ENCODE results near the gene FCAMR.

Gene FCAMR, protein sequence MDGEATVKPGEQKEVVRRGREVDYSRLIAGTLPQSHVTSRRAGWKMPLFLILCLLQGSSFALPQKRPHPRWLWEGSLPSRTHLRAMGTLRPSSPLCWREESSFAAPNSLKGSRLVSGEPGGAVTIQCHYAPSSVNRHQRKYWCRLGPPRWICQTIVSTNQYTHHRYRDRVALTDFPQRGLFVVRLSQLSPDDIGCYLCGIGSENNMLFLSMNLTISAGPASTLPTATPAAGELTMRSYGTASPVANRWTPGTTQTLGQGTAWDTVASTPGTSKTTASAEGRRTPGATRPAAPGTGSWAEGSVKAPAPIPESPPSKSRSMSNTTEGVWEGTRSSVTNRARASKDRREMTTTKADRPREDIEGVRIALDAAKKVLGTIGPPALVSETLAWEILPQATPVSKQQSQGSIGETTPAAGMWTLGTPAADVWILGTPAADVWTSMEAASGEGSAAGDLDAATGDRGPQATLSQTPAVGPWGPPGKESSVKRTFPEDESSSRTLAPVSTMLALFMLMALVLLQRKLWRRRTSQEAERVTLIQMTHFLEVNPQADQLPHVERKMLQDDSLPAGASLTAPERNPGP

DNA sequence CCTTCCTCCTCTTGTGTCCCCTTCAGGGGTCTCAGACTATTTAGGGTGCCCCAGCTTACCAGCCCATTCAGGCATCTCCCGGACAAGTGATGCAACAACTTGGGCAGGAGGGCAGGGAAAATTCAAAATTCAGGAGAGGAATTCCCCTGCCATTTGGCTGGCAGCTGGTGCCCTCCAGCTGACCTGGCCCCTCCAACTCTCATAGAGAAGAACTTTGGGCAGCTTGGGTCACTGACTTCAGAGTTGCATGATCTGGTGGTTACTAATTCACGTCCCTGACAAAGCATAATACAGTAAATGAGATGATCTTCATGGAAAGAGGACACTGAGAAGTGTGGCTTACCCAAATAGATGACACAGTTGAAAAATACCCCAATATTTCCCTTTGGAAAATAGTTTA is at the start of gene FCAMR:
Gene FCAMR (minus strand): TSS at position 15 of the 400 bp plus-strand sequence. CDS start 335 bp downstream, outside the sequence.
- DNase-seq (ENCODE audit: low spot score): no peak

DNA sequence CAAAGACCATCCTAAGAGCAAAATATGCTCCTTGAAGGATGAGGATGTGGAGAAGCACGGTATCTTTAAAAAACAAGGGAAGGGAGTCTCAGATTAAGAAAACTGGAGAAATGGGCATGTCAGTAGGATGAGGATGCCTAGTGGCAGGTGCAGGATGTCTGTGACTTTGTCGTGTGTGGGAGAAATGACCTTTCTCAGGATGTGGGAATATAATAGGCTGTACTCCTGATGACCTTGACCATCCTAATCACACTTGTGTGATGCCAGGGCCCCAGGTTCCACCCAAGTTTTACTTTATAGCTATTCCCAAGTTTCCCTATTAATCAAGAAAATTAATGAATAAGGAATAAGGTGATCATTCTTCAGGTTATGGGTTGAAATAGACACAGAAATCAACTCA is 49.4 kb upstream of the FCAMR start:
- no peak for DNase-seq (ENCODE audit: low spot score)

DNA sequence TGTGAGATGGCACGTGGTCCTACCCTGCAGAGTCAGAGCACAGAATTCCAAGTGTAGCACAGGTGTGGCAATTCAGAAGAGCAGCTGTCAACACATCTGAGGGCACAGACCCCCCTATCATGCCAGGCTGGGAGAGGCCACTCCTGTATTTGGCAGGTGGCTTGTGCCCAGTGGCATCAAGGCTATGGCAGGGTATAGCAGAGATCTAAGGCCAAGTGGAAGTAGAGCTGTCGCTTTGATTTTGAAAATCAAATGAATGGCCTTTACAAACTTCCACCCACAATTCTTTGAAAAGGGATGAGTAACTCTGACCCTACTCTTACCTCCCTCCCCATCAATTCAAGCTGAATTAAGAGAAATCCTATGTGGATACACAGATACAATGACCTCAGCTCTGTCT is 48.9 kb upstream of the FCAMR start:
- no peak for DNase-seq (ENCODE audit: low spot score)

DNA sequence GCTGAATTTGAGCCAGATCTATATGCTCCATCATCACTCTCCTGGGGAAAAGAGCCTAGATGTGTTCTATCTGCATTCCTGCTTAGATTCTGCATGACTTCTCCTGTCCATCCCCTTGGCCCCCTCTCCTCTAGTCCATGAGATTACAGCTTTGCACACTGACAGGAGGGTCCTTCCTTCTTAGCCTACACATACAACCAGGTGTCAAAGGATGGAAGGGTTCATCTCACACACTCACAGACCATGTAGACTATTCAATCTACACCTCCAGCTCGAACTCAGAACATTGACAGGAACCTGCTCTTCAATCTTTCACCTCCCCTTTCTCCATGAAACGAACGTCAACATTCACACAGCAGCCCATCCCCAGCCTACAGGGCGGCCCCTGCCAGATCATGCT is 48.4 kb upstream of the FCAMR start:
- no peak for DNase-seq (ENCODE audit: low spot score)

DNA sequence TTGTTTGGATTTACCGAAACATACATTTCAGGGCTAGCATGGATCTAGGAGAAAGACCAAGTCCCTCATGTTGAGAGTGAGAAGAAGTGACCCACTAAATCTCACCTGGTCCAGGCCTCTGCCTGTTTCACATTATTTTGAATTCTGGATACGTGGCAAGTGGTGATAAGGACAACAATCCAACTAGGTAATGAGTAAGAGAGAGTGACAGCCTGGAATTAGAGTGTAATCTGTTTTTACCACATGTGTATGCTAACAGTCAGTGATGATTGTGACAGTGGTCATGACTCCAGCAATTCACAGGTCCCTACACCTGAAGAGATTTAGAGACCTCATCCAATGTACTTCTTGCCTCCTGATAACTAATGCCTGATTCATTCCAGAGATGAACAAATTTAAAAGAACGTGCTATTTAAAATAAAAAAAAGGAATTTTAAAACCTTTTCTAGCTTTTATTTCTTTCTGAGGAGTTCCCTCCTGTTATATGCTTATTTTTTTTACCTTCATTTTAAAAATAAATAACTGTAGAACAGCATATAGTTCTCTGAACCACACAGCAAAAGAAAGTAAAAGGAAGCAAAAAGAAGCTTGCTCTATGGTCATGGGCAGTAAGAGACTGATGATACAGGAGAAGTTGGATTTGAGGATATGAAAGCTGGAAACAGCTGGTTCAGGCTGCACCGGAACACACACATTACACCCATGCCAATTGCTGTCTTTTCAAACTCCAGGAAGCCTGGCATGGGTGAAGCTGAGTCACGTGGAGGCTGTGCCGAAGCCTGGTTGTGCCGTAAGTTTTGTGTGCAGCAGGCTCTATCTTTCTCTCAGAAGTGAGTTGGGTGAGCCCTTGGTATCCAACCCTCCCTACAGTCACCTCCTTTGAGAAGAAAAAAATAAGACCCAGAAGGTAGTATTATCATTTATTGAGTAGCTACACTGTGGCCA is 47.6 kb upstream of the FCAMR start:
- DNase-seq (ENCODE audit: low spot score): peak; percentile 51

DNA sequence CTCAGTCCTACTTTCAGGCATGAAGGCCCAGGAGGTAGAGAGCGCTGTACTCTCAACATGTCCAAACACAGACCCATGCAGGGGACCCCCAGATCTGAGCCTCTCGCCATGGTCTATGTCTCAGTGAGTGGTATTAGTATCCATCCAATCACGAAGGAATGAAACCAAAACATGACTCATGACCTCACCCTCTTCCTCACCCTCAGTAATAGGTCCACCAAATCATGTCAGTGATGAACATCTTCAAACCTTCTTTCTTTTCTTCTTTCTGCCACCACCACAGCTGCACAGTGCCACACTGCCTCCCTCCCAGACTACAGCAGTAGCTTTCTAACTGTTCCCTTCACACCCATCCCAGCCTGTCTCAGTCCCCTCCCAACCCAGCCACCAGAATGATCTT is 45.5 kb upstream of the FCAMR start:
- no peak for DNase-seq (ENCODE audit: low spot score)

DNA sequence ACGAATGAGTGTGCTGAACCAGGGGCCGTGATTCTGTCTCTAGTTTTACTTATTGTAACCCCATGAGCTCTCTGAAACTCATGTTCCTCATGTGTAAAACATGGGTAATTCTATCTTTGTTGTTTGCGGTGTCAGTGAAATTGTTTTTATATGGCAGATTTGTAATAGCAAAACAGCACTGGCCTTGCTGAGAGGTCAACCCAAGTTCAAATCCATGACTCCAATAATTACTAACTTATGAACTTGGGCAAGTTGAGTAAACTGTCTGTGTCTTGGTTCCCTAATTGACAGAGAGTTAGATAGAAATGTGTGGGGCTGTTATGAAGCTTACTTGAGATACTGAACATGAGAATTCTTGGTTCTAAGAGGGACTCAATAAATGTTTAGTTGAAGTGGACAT is 44.5 kb upstream of the FCAMR start:
- no peak for DNase-seq (ENCODE audit: low spot score)

DNA sequence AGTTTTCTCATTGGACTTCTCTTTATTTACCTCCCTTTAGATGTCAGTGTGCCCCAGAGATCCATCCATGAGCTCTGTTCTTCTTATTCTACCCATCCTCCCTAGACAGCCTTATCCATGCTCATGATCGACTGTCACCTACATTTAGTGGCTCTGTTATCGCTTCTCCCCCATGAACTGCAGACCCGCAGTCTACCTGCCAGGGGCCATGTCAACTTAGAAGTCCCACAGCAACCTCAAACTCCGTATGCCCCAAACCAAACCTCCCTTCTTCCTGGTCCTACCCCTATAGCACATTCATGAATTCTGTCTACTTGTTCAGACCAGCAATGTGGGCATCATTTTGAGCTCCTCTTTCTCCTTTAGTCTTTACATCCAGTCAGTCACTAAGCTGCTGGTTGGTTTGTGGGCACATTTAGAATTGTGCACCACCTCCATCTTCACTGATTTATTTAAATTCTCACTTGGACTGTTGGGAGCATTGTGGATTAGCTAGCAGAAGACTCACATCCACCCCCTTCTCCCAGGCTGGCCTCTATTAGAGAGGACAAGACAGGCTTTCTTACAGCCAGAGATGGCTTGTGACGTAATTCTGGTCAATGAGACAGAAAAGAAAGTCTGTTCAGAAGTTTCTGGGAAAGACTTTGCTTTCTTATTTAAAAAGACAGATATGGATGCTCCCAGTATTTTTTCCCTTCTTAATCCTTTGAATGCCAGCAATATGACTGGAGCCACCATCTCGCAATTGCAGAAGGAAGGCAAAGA is 43.2 kb upstream of the FCAMR start:
- no peak for DNase-seq (ENCODE audit: low spot score)

DNA sequence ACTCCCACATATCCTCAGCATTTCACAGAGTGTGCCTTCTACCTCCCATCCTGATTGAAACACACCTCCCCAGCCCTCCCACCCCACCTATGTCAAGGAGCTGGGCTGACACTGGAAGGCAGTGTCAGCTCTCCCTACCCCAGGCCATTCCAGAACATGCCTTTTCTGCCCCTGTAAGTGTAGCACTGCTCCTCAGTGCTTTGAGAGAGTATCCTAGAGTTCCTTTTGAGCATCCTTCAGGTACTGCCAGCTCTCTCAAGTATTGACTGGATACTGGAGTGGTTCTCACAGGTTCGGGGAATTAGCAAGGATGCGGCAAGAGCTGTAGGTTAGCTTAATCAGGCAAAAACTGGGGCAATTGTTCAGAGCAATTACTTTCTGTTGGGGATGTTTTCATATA is 40.5 kb upstream of the FCAMR start:
- DNase-seq (ENCODE audit: low spot score): no peak

DNA sequence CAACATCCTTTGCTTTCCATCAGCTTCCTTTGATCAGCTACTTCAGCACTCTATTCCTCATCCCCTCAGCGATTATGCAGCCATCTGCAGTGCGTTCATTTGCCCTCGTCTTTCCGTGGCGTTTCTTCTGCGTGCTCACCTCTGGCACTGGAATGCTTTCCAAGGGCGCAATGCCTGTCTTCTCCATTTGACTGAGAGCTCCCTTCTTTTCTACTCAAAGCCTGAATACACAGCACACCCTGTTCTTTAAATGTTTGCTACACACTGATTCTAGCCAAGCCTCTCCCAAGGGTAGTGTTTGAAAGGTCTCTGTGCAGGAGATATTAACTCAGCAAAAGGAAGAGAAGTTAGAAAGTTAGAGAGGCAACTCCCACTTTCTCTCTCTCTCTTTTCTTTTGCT is 39.7 kb upstream of the FCAMR start:
- DNase-seq (ENCODE audit: low spot score): no peak

DNA sequence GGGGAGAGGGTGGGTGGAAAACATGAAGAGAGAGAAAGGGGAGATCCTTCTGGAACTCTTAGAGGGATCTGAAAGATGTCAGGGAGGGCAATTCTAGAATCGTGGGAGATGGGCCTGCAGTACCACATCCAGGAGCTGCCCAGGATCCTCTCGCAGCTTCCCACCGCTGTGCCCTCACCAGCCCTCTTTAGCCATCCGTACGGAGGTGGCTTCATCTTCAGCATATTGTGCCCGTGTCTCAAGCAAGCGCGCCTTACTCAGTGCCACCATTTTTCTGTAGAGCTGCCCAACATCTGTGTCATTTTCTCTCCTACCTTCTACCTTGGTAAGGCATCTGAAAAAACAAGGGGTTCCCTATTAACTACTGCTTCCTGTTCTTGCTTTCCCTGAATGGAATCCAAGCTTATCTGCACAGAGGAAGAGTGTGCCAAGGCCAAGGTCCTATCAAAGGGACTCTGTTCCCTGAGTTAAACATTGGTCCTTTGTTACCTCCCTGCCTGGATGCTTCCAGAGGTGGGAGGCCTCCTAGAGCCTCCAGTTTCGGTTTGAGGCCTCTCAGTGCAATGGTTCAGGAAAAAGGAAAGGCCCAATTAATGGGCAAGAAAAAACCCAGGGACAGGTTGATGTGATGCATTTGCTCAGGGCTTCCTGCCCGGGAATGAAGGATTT is 39.1 kb upstream of the FCAMR start:
- no peak for DNase-seq (ENCODE audit: low spot score)

DNA sequence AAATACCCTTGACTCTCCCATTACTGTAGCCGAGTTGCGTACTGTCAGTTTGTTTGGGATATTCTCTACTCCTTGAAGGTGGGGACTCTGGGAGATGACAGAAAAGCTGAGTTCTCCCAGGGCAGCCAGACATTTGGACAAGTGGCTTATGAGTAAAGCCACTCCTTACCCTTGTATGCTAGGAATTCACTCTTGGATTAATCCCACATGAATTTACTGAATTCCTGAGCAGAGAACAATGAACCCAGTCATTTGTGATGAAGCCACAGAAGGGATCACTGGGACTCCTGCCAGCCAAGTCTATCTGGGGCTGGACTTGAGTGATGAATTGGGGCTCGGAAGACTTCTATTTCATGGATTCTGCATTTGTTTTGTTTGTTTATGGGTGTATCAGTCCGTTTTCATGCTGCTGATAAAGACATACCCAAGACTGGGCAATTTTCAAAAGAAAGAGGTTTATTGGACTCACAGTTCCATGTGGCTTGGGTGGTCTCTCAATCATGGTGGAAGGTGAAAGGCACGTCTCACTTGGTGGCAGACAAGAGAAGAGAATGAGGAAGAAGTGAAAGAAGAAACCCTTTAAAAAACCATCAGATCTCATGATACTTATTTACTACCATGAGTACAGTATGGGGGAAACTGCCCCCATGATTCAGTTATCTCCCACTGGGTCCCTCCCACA is 37.2 kb upstream of the FCAMR start:
- DNase-seq (ENCODE audit: low spot score): no peak

DNA sequence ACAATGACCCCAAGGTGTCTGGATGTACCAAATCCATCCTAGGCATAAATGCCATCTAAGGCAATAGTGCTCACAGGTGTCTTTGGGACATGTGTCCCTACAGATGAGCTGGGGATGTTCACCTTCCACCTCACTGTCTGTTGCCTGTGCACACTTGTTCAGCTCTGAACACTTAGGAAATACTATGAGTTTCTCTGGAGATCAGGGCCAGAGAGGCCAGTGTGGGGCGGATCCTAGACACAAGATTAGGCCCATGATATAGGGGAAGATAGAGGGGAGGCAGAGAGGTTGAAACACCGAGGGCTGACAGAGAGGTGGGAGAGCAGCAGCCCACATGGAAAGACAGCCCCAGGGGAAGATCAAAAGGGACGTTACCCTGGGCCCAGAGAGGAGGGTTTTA is 36.7 kb upstream of the FCAMR start:
- no peak for DNase-seq (ENCODE audit: low spot score)

DNA sequence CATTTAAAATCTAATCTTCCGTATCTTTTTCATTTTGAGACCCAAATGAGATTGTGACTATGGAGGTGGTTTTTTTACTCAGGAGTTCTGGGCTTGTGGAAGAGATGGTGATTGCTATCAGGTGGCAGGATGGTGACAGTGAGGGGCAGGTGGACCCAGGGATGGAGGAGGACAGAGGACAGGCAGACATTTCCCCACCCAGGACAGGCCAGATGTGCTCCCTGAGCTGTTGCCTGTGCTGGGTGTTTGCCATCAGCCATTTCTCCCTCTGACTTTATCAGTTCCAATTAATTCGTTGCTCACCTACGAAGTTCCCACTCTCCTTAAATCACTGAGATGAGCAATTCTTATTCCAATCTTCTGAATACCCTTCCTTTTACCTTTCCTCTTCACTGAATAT is 35.8 kb upstream of the FCAMR start:
- DNase-seq (ENCODE audit: low spot score): no peak

DNA sequence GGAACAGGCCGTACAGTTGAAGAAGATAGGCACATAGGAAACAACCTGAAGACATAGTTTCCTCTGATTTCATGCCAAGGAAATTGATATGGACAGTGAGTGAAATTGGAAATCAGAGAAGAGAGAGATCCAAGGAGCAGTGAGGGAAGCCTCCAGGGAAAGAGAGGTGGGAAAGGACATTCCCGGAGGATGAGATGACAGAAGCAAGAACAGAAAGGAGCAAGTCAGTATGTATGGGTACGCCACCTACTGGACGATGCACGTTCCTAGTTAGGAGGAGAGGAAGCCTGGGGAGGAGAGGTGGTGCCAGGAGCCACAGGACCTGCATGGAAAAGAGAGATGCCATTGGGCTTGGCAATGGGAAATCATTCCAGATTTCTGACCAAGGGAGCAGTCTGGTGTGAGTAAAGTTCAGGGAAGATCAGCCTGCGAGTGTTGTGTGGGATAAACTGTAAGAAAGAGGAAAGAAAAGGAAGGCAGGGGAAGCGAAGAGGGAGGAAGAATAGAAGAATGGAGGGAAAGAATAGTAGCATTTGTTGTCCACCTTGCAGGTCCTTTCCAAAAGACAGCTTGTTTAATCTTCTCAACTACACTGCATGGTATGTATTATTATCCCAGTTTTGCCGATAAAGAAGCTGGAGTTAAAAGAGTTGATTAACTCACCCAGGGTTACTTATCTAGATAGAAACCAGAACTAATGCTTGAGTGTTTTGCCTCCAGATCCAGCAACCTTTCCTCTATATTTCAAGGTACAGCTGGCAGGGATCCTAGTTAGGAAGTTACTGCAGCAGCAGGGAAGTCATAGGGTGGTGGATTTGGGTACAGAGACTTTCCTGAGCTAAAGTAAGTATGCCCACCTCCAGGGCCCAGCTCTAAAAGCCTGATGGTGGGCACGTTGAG is 34.9 kb upstream of the FCAMR start:
- peak; percentile 85 for DNase-seq (ENCODE audit: low spot score)

DNA sequence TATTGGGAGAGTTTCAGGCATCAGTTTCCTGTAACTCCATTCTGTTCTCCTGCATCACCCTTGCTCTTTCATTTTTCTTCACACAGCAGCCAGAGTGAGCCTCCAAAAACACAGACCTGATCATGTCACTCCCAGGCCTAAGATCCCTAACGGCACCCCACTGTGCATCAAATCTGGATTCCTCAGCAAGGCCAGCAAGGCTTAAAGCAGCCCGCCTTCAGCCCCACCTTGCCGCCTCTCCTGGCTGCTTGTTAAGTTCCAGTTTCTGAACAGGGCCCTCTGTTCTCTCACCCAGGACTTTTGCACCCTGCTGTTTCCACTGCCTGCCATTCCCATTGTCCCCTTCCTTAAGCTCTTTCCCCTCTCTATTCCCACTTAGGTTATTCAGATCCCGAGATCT is 33.0 kb upstream of the FCAMR start:
- no peak for DNase-seq (ENCODE audit: low spot score)

DNA sequence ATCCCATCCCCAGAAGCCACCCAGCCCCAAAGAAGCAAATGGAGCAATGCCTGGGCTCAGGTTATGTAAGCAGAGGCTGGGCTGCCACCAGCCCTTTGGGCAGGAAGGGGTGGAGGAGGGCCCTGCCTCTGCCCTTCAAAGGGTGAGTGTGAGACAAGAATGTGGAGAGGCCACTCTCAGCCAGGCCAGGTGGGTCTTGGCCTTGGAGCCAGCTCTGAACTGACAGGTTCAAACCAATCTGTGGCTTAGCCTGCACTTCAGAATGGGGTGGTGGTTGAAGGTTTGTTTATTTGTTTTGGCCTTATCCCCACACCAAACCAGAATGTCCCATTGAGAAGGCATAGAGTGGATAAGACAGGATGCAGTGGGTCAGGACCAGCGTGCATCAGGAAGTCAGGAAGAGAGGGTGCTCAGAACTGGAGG is 32.5 kb upstream of the FCAMR start:
- DNase-seq (ENCODE audit: low spot score): no peak

DNA sequence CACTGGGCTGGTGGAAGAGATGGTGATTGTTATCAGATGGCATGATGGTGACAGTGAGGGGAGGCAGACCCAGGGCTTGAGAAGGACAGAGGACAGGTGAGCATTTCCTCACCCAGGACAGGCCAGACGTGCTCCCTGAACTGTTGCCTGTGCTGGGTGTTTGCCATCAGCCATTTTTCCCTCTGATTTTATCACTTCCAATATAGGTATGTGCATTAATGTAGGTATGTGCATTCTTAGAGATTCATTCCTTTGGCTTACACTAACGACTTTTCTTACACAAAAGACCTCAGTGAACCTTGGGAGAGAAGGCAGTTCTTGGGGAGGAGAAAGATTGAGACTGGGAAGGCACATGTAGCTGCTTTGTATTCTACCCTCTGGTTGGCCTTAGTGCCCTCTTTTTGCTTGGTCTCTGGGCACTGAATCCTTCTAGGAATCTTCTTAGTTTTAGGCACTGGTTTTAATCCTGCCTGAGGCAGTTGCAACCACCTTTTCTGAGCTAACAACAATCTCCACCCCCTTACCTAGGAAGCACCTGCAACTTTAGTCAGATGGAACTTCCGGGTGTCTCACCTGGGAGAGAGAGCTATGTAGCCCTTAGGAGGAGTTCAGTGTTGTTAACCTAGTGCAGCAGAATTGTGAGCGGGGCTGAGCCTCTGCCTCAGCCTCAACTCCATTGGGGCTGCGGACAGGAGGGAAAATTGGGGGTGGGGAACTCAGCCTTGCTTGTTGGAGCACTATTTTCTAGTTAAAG is 31.4 kb upstream of the FCAMR start:
- DNase-seq (ENCODE audit: low spot score): no peak

DNA sequence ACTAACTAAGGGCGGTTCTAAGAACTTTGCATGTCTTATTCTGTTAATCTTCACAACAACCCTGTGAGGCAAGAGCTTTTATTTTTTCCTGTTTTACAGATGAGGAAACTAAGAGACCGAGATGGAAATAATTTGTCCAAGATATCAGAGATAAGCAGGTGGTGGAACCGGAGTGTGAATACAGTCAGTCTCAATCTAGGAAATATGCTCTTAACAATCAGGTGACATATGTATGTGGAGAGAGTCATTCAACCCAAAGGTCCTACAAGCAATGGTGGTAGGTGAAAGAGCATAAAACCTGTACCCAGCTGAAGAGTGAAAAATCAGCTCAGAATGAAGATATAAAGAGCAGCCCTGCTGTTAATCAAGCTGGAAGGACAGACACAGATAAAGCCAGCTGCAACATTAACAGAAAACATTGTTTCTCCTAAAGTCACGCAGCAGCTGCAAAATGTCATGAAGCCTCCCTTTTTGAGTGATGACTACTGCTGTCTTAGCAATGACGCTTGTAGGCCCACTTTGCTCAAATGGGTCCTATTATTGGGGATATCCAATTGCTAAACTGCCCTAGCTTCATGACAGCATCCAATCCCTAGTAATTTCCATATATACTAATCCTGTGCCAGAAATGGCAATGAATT is 30.5 kb upstream of the FCAMR start:
- no peak for DNase-seq (ENCODE audit: low spot score)
